ENCODE results near the gene NUDT16. TPM values are rescaled to one million over a fixed set of nuclear protein-coding genes. Genes with fewer than 3 reads are reported as not detected.
"Not testable (repeated sequence)": the region's sequence is repeated elsewhere in the genome, so short reads cannot be mapped to it uniquely, and the experiment has no call there.

The NUDT16 gene
- total RNA-seq, result 10 to 100 TPM; 19.8 to 25.4 TPM
- long read RNA-seq, full-length matches to known transcripts, result 8 of 9 reads
- long read RNA-seq, partial matches to known transcripts, result 0 of 9 reads
- long read RNA-seq, other reads (novel, unspliced or antisense), result 1 of 9 reads

- intact Hi-C loops (cut with DNase I), result loop anchor here in 1 of 2 donors (10.0 kb wide), 1 partner anchor 123 kb away; the partner anchor contains the start of gene MRPL3
- peak; percentile 98 to 99 for ATAC-seq
- DNase-seq, result peak; percentile 100
These were observed at the start of gene NUDT16 for GRCh38 chr3:131381445-131382291. Gene NUDT16 (plus strand): TSS chr3:131381774. CDS start chr3:131381805, 31 bp downstream.

- intact Hi-C loops (cut with DNase I), result no loop called here
- DNase-seq (no peak), ATAC-seq (no peak)
These were observed 42.5 kb upstream of the NUDT16 start for GRCh38 chr3:131338948-131339640.

GRCh38 chr3:131341761-131342160 lies 39.8 kb upstream of the NUDT16 start:
- intact Hi-C loops (cut with DNase I), result no loop called here
- no peak for ATAC-seq
- DNase-seq, result no peak

GRCh38 chr3:131348911-131349310 lies 32.7 kb upstream of the NUDT16 start:
- intact Hi-C loops (cut with DNase I), result no loop called here
- no peak for DNase-seq
- ATAC-seq, result no peak

GRCh38 chr3:131349454-131349853 lies 32.1 kb upstream of the NUDT16 start:
- intact Hi-C loops (cut with DNase I), result no loop called here
- peak; percentile 46 to 72 for ATAC-seq
- DNase-seq, result no peak

- intact Hi-C loops (cut with DNase I), result no loop called here
- DNase-seq (peak; percentile 26), ATAC-seq (peak; percentile 69 to 91)
These were observed 31.6 kb upstream of the NUDT16 start for GRCh38 chr3:131349946-131350347.

- intact Hi-C loops (cut with DNase I), result no loop called here
- ATAC-seq (peak in 1 of 2 donors; percentile 40), DNase-seq (no peak)
These were observed 31.1 kb upstream of the NUDT16 start for GRCh38 chr3:131350506-131350905.

- DNase-seq (no peak), ATAC-seq (no peak)
- intact Hi-C loops (cut with DNase I), result no loop called here
These were observed 28.3 kb upstream of the NUDT16 start for GRCh38 chr3:131353016-131353877.

GRCh38 chr3:131353986-131354385 lies 27.6 kb upstream of the NUDT16 start:
- intact Hi-C loops (cut with DNase I), result no loop called here
- ATAC-seq (no peak), DNase-seq (no peak)

GRCh38 chr3:131356006-131356595 lies 25.5 kb upstream of the NUDT16 start:
- DNase-seq, result no peak
- intact Hi-C loops (cut with DNase I), result no loop called here
- no peak for ATAC-seq

GRCh38 chr3:131357275-131357674 lies 24.3 kb upstream of the NUDT16 start:
- DNase-seq, result no peak
- intact Hi-C loops (cut with DNase I), result no loop called here
- ATAC-seq, result no peak

GRCh38 chr3:131360191-131360755 lies 21.3 kb upstream of the NUDT16 start:
- intact Hi-C loops (cut with DNase I), result no loop called here

GRCh38 chr3:131361066-131361463 lies 20.5 kb upstream of the NUDT16 start:
- intact Hi-C loops (cut with DNase I); DNase-seq: not testable (repeated sequence)
- ATAC-seq, result peak; percentile 3 to 10

More at GRCh38 chr3:131360191-131360755, 21.3 kb upstream of the NUDT16 start:
- ATAC-seq, result no peak
- DNase-seq, result no peak

GRCh38 chr3:131361464-131362421 lies 19.8 kb upstream of the NUDT16 start:
- peak; percentile 93 to 98 for ATAC-seq
- DNase-seq, result peak; percentile 89
- intact Hi-C loops (cut with DNase I), result no loop called here

GRCh38 chr3:131363275-131363674 lies 18.3 kb upstream of the NUDT16 start:
- no peak for ATAC-seq
- intact Hi-C loops (cut with DNase I), result no loop called here

GRCh38 chr3:131370935-131371687 lies 10.5 kb upstream of the NUDT16 start:
- ATAC-seq, result peak in 1 of 2 donors; percentile 32
- intact Hi-C loops (cut with DNase I), result no loop called here

More at GRCh38 chr3:131363275-131363674, 18.3 kb upstream of the NUDT16 start:
- DNase-seq, result no peak

GRCh38 chr3:131371688-131372066 lies 9.9 kb upstream of the NUDT16 start:
- no peak for DNase-seq
- ATAC-seq, result peak in 1 of 2 donors; percentile 44
- intact Hi-C loops (cut with DNase I), result no loop called here

More at GRCh38 chr3:131370935-131371687, 10.5 kb upstream of the NUDT16 start:
- DNase-seq, result no peak
